SK-N-SH treated with all-trans-retinoic acid at 6 μM for 48 hours (cell line): ENCODE measurements around the gene SEC24C.
"Not testable (repeated sequence)": the region's sequence is repeated elsewhere in the genome, so short reads cannot be mapped to it uniquely, and the experiment has no call there.

Experiments used
- ATAC-seq: fragments of 200-7000 bp; cut with Tn5 transposase; 3 replicates; pipeline ENCODE4 v1.9.1; 2020; ENCODE audit warnings: mild to moderate bottlenecking, moderate library complexity
- ARNTL ChIP-seq: fragments of 450-650 bp; formaldehyde crosslinking; IDR thresholded peaks from 2 replicates; pipeline ENCODE4 v1.5.0; 2020; ENCODE audit warnings: low read depth, mild to moderate bottlenecking, moderate library complexity, borderline replicate concordance
- BACH2 ChIP-seq: fragments of 250-450 bp; sonication (Bioruptor Pico); IDR thresholded peaks from 2 replicates; pipeline ENCODE4 v1.9.0; 2021; ENCODE audit warnings: mild to moderate bottlenecking, borderline replicate concordance
- CSDC2 ChIP-seq: fragments of 250-450 bp; sonication (Bioruptor Pico); IDR thresholded peaks from 2 replicates; pipeline ENCODE4 v1.5.0; 2020; ENCODE audit warnings: mild to moderate bottlenecking, moderate library complexity
- ESRRG ChIP-seq: fragments of 250-450 bp; sonication (Bioruptor Pico); IDR thresholded peaks from 2 replicates; pipeline ENCODE4 v1.6.1; 2021; ENCODE audit warnings: mild to moderate bottlenecking
- GLIS3 ChIP-seq: fragments of 250-450 bp; sonication (Bioruptor Pico); IDR thresholded peaks from 2 replicates; pipeline ENCODE4 v1.5.0; 2020; ENCODE audit warnings: mild to moderate bottlenecking, moderate library complexity
- ISL1 ChIP-seq: fragments of 250-450 bp; sonication (Bioruptor Pico); IDR thresholded peaks from 2 replicates; pipeline ENCODE4 v2.1.2; 2022; ENCODE audit warnings: mild to moderate bottlenecking, moderate library complexity
- PPARA ChIP-seq: fragments of 250-450 bp; sonication (Bioruptor Pico); IDR thresholded peaks from 2 replicates; pipeline ENCODE4 v1.5.0; 2020; ENCODE audit warnings: mild to moderate bottlenecking, borderline replicate concordance
- RARB ChIP-seq: fragments of 250-450 bp; sonication (Bioruptor Pico); IDR thresholded peaks from 2 replicates; pipeline ENCODE4 v1.8.0; 2021; ENCODE audit warnings: mild to moderate bottlenecking, moderate library complexity
- SNAI2 ChIP-seq: fragments of 250-450 bp; sonication (Bioruptor Pico); IDR thresholded peaks from 2 replicates; pipeline ENCODE4 v1.5.0; 2020; ENCODE audit warnings: mild to moderate bottlenecking, moderate library complexity
- TCF4 ChIP-seq: fragments of 250-450 bp; sonication (Bioruptor Pico); IDR thresholded peaks from 2 replicates; pipeline ENCODE4 v1.8.0; 2021; ENCODE audit warnings: mild to moderate bottlenecking, moderate library complexity, borderline replicate concordance
- TOX ChIP-seq: fragments of 250-450 bp; sonication (Bioruptor Pico); IDR thresholded peaks from 2 replicates; pipeline ENCODE4 v1.8.0; 2021; ENCODE audit warnings: mild to moderate bottlenecking, moderate library complexity, borderline replicate concordance
- ZFP3 ChIP-seq: fragments of 250-450 bp; sonication (Bioruptor Pico); IDR thresholded peaks from 2 replicates; pipeline ENCODE4 v1.5.0; 2020; ENCODE audit warnings: mild to moderate bottlenecking, moderate library complexity
- ZFP30 ChIP-seq: fragments of 450-650 bp; formaldehyde crosslinking; IDR thresholded peaks from 2 replicates; pipeline ENCODE4 v1.5.0; 2022; ENCODE audit warnings: mild to moderate bottlenecking, moderate library complexity
- ZNF565 ChIP-seq: fragments of 450-650 bp; formaldehyde crosslinking; conservative IDR thresholded peaks from 2 replicates; pipeline ENCODE4 v1.5.0; 2020; ENCODE audit warnings: low read depth, mild to moderate bottlenecking, moderate library complexity
- ZNF70 ChIP-seq: fragments of 450-650 bp; formaldehyde crosslinking; IDR thresholded peaks from 2 replicates; pipeline ENCODE4 v1.5.0; 2020; ENCODE audit warnings: mild to moderate bottlenecking, moderate library complexity
- ZNF8 ChIP-seq: fragments of 450-650 bp; formaldehyde crosslinking; IDR thresholded peaks from 2 replicates; pipeline ENCODE4 v1.5.0; 2020; ENCODE audit warnings: mild to moderate bottlenecking, moderate library complexity
- TF ChIP-seq, protein P1 (sequence below): fragments of 250-450 bp; sonication (Bioruptor Pico); IDR thresholded peaks from 2 replicates; pipeline ENCODE4 v1.8.0; 2021; ENCODE audit warnings: low read depth, mild to moderate bottlenecking, moderate library complexity, borderline replicate concordance
- TF ChIP-seq, protein P2 (sequence below): fragments of 250-450 bp; sonication (Bioruptor Pico); IDR thresholded peaks from 2 replicates; pipeline ENCODE4 v1.5.1; 2021; ENCODE audit warnings: mild to moderate bottlenecking, moderate library complexity
- TF ChIP-seq, protein P3 (sequence below): fragments of 250-450 bp; sonication (Bioruptor Pico); IDR thresholded peaks from 2 replicates; pipeline ENCODE4 v1.8.0; 2020; ENCODE audit warnings: mild to moderate bottlenecking, moderate library complexity, borderline replicate concordance
- TF ChIP-seq, protein P4 (sequence below): fragments of 250-450 bp; sonication (Bioruptor Pico); IDR thresholded peaks from 2 replicates; pipeline ENCODE4 v1.5.0; 2020; ENCODE audit warnings: mild to moderate bottlenecking, moderate library complexity
- TF ChIP-seq, protein P5 (sequence below): fragments of 250-450 bp; sonication (Bioruptor Pico); IDR thresholded peaks from 2 replicates; pipeline ENCODE4 v1.5.1; 2020; ENCODE audit warnings: low read depth, mild to moderate bottlenecking, moderate library complexity

The SEC24C gene

DNA sequence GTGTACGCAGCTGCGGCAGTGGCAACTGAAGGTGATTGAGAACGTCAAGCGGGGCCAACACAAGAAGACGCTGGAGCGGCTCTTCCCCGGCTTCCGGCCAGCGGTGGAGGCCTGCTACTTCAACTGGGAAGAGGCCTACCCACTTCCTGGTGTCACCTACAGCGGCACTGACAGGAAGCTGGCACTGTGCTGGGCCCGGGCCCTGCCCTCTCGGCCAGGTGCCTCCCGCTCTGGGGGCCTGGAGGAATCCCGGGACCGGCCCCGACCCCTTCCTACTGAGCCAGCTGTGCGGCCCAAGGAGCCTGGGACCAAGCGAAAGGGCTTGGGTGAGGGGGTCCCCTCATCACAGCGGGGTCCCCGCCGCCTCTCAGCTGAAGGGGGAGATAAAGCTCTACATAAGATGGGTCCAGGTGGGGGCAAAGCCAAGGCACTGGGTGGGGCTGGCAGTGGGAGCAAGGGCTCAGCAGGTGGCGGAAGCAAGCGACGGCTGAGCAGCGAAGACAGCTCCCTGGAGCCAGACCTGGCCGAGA lies 47.8 kb downstream of the SEC24C start (continued):
- TF ChIP-seq, protein P1, sequence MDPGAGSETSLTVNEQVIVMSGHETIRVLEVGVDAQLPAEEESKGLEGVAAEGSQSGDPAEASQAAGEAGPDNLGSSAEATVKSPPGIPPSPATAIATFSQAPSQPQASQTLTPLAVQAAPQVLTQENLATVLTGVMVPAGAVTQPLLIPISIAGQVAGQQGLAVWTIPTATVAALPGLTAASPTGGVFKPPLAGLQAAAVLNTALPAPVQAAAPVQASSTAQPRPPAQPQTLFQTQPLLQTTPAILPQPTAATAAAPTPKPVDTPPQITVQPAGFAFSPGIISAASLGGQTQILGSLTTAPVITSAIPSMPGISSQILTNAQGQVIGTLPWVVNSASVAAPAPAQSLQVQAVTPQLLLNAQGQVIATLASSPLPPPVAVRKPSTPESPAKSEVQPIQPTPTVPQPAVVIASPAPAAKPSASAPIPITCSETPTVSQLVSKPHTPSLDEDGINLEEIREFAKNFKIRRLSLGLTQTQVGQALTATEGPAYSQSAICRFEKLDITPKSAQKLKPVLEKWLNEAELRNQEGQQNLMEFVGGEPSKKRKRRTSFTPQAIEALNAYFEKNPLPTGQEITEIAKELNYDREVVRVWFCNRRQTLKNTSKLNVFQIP: no peak
- TF ChIP-seq ZNF70 (CRISPR knock-in tag): no peak
- no peak for TF ChIP-seq ZNF8 (CRISPR knock-in tag)
- TF ChIP-seq, protein P2, sequence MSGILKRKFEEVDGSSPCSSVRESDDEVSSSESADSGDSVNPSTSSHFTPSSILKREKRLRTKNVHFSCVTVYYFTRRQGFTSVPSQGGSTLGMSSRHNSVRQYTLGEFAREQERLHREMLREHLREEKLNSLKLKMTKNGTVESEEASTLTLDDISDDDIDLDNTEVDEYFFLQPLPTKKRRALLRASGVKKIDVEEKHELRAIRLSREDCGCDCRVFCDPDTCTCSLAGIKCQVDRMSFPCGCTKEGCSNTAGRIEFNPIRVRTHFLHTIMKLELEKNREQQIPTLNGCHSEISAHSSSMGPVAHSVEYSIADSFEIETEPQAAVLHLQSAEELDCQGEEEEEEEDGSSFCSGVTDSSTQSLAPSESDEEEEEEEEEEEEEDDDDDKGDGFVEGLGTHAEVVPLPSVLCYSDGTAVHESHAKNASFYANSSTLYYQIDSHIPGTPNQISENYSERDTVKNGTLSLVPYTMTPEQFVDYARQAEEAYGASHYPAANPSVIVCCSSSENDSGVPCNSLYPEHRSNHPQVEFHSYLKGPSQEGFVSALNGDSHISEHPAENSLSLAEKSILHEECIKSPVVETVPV (CRISPR knock-in tag): no peak
- TF ChIP-seq ZNF565 (CRISPR knock-in tag): no peak

DNA sequence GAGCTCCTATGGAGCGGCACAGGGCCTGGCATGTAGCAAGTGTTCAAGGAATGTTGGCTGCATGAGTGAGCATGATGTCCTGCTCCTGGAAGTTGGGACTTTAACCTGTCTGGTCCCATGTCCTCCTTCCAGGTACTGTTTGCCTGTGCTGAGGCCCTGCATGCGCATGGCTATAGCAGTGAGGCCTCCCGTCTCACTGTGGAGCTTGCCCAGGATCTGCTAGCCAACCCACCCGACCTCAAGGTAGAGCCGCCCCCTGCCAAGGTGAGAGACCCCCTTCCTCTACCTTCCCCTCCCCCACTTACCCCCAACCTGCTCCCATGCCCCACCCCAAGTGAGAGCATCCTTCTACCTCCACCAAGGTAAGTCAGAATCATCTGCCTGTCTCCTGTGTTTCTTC lies 49.3 kb downstream of the SEC24C start:
- no peak for ATAC-seq

DNA sequence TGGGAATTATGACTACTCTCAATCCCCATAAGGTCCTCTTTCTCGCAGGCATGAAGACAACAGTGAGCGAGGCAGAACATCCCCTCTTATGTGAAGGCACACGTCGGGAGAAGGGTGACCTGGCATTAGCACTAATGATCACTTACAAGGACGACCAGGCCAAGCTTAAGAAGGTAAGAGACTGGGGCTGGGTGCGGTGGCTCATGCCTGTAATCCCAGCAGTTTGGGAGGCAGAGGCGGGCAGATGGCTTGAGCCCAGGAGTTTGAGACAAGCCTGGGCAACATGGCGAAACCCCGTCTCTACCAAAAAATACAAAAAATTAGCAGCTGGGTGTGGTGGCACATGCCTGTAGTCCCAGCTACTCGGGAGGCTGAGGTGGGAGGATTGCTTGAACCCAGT lies 51.3 kb downstream of the SEC24C start:
- ATAC-seq: not testable (repeated sequence)

More for the DNA sequence above, 49.3 kb downstream of the SEC24C start:
- TF ChIP-seq SNAI2 (CRISPR knock-in tag) (no peak), PPARA (CRISPR knock-in tag) (no peak), ESRRG (CRISPR knock-in tag) (no peak)

DNA sequence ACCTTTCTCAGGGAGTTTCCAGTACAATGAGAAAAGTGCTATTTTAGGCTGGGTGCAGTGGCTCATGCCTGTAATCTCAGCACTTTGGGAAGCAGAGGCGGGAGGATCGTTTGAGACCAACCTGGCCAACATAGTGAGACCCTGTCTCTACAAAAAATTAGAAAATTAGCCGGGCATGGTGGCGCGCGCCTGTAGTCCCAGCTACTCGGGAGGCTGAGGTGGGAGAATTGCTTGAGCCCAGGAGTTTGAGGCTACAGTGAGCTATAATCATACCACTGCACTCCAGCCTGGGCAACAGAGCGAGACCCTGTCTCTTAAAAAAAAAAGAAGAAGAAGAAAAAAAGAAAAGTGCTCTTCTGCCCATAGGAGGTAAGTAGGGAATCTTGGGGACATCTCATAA lies 51.9 kb downstream of the SEC24C start:
- ATAC-seq: not testable (repeated sequence)

DNA sequence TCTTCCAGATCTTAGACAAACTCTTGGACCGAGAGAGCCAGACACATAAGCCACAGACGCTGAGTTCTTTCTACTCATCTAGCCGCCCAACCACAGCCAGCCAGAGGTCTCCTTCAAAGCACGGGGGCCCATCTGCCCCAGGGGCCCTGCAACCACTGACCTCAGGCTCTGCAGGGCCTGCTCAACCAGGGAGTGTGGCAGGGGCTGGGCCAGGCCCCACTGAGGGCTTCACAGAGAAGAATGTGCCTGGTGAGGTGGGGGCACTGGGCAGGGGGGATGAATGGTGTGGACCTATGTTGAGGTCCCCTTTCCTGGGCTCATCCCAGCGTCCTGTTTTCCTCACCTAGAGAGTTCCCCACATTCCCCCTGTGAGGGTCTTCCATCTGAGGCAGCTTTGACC lies 52.6 kb downstream of the SEC24C start:
- TF ChIP-seq BACH2 (CRISPR knock-in tag): no peak
- no peak for TF ChIP-seq ZNF565 (CRISPR knock-in tag)
- no peak for TF ChIP-seq TOX (CRISPR knock-in tag)
- TF ChIP-seq ISL1: no peak
- no peak for TF ChIP-seq RARB
- no peak for TF ChIP-seq ZFP3
- no peak for TF ChIP-seq CSDC2 (CRISPR knock-in tag)
- TF ChIP-seq ZFP30 (CRISPR knock-in tag): no peak
- TF ChIP-seq, protein P3, sequence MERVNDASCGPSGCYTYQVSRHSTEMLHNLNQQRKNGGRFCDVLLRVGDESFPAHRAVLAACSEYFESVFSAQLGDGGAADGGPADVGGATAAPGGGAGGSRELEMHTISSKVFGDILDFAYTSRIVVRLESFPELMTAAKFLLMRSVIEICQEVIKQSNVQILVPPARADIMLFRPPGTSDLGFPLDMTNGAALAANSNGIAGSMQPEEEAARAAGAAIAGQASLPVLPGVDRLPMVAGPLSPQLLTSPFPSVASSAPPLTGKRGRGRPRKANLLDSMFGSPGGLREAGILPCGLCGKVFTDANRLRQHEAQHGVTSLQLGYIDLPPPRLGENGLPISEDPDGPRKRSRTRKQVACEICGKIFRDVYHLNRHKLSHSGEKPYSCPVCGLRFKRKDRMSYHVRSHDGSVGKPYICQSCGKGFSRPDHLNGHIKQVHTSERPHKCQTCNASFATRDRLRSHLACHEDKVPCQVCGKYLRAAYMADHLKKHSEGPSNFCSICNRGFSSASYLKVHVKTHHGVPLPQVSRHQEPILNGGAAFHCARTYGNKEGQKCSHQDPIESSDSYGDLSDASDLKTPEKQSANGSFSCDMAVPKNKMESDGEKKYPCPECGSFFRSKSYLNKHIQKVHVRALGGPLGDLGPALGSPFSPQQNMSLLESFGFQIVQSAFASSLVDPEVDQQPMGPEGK (CRISPR knock-in tag): no peak
- ATAC-seq: no peak

DNA sequence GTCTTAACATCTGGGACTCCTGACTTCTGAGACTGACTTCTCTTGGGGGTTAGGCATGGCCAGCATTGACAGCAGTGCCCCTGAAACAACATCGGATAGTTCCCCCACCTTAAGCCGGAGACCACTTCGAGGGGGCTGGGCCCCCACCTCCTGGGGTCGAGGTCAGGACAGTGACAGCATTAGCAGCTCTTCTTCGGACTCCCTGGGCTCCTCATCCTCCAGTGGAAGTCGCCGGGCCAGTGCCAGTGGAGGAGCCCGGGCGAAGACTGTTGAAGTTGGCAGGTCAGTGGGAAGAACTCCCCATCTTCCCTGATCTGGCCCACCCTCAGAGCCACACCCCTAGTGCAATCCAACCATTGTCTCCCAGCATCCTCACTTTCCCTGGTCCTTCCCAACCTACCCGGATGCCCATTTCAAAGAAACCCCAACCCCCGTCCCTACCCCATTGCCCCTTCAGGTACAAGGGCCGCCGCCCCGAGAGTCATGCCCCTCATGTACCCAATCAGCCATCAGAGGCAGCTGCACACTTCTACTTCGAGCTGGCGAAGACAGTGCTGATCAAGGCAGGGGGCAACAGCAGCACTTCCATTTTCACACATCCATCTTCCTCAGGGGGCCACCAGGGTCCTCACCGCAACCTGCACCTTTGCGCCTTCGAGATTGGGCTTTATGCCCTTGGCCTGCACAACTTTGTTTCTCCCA lies 53.3 kb downstream of the SEC24C start:
- no peak for ATAC-seq

More for the DNA sequence above, 53.3 kb downstream of the SEC24C start:
- TF ChIP-seq GLIS3 (CRISPR knock-in tag) (no peak), ISL1 (no peak), CSDC2 (CRISPR knock-in tag) (no peak), SNAI2 (CRISPR knock-in tag) (no peak), ARNTL (no peak), ZNF565 (CRISPR knock-in tag) (no peak), TCF4 (no peak)
- TF ChIP-seq, protein P2 (CRISPR knock-in tag): no peak
- TF ChIP-seq, protein P4, sequence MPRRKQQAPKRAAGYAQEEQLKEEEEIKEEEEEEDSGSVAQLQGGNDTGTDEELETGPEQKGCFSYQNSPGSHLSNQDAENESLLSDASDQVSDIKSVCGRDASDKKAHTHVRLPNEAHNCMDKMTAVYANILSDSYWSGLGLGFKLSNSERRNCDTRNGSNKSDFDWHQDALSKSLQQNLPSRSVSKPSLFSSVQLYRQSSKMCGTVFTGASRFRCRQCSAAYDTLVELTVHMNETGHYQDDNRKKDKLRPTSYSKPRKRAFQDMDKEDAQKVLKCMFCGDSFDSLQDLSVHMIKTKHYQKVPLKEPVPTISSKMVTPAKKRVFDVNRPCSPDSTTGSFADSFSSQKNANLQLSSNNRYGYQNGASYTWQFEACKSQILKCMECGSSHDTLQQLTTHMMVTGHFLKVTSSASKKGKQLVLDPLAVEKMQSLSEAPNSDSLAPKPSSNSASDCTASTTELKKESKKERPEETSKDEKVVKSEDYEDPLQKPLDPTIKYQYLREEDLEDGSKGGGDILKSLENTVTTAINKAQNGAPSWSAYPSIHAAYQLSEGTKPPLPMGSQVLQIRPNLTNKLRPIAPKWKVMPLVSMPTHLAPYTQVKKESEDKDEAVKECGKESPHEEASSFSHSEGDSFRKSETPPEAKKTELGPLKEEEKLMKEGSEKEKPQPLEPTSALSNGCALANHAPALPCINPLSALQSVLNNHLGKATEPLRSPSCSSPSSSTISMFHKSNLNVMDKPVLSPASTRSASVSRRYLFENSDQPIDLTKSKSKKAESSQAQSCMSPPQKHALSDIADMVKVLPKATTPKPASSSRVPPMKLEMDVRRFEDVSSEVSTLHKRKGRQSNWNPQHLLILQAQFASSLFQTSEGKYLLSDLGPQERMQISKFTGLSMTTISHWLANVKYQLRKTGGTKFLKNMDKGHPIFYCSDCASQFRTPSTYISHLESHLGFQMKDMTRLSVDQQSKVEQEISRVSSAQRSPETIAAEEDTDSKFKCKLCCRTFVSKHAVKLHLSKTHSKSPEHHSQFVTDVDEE (CRISPR knock-in tag): no peak
- TF ChIP-seq, protein P5, sequence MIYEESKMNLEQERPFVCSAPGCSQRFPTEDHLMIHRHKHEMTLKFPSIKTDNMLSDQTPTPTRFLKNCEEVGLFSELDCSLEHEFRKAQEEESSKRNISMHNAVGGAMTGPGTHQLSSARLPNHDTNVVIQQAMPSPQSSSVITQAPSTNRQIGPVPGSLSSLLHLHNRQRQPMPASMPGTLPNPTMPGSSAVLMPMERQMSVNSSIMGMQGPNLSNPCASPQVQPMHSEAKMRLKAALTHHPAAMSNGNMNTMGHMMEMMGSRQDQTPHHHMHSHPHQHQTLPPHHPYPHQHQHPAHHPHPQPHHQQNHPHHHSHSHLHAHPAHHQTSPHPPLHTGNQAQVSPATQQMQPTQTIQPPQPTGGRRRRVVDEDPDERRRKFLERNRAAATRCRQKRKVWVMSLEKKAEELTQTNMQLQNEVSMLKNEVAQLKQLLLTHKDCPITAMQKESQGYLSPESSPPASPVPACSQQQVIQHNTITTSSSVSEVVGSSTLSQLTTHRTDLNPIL (CRISPR knock-in tag): no peak
- TF ChIP-seq, all 23 proteins: peak for 0
